H9 (cell line): ENCODE results near the gene POR. TPM values are rescaled to one million over a fixed set of nuclear protein-coding genes. Genes with fewer than 3 reads are reported as not detected.

Experiments used
- DNase-seq: peaks from one replicate; pipeline ENCODE4 v3.0.0-alpha.2; 2017
- H2AFZ ChIP-seq: one replicate; pipeline ENCODE4 v1.6.1; 2013; ENCODE audit warnings: mild to moderate bottlenecking, low read length, control low read depth, moderate library complexity
- H2AK5ac ChIP-seq: 2 replicates; pipeline ENCODE4 v1.6.1; 2013; ENCODE audit warnings: low read length, control low read depth, mixed read lengths; ENCODE audit not compliant: insufficient read length
- H2BK120ac ChIP-seq: one replicate; pipeline ENCODE4 v1.6.1; 2013; ENCODE audit warnings: low read depth, mild to moderate bottlenecking, low read length, control low read depth, inconsistent platforms; ENCODE audit not compliant: poor library complexity, severe bottlenecking
- H2BK12ac ChIP-seq: 2 replicates; pipeline ENCODE4 v1.6.1; 2013; ENCODE audit warnings: low read length, control low read depth, mixed read lengths, low read depth; ENCODE audit not compliant: insufficient read length
- H2BK15ac ChIP-seq: 2 replicates; pipeline ENCODE4 v1.6.1; 2013; ENCODE audit warnings: low read depth, low read length, control low read depth
- H2BK20ac ChIP-seq: one replicate; pipeline ENCODE4 v1.6.1; 2013; ENCODE audit warnings: low read depth, mild to moderate bottlenecking, low read length, control low read depth, inconsistent platforms; ENCODE audit not compliant: poor library complexity, severe bottlenecking
- H2BK5ac ChIP-seq: 2 replicates; pipeline ENCODE4 v1.6.1; 2013; ENCODE audit warnings: low read length, control low read depth, mixed read lengths; ENCODE audit not compliant: insufficient read length
- H3K14ac ChIP-seq: 2 replicates; pipeline ENCODE4 v1.6.1; 2013; ENCODE audit warnings: low read length, control low read depth; ENCODE audit not compliant: insufficient read depth
- H3K18ac ChIP-seq: 2 replicates; pipeline ENCODE4 v1.6.1; 2013; ENCODE audit warnings: low read depth, mild to moderate bottlenecking, mixed read lengths, low read length, control low read depth; ENCODE audit not compliant: insufficient read length
- H3K23ac ChIP-seq: 2 replicates; pipeline ENCODE4 v1.6.1; 2013; ENCODE audit warnings: low read length, control low read depth, mixed read lengths, low read depth; ENCODE audit not compliant: insufficient read length
- H3K23me2 ChIP-seq: 2 replicates; pipeline ENCODE4 v1.6.1; 2013; ENCODE audit warnings: low read depth, mild to moderate bottlenecking, mixed read lengths, low read length, control low read depth; ENCODE audit not compliant: insufficient read length, poor library complexity, severe bottlenecking
- H3K27ac ChIP-seq: 2 replicates; pipeline ENCODE4 v1.5.1; 2013; ENCODE audit warnings: low read length, control low read depth, mixed read lengths, low read depth; ENCODE audit not compliant: insufficient read length
- H3K27me3 ChIP-seq: 2 replicates; pipeline ENCODE4 v1.6.1; 2013; ENCODE audit warnings: low read length, control low read depth, inconsistent platforms; ENCODE audit not compliant: insufficient read depth
- H3K4ac ChIP-seq: 2 replicates; pipeline ENCODE4 v1.6.1; 2013; ENCODE audit warnings: low read depth, mild to moderate bottlenecking, control low read depth, inconsistent platforms, low read length, moderate library complexity
- H3K4me1 ChIP-seq: 2 replicates; pipeline ENCODE4 v1.6.1; 2013; ENCODE audit warnings: low read length, control low read depth, inconsistent platforms; ENCODE audit not compliant: insufficient read depth
- H3K4me2 ChIP-seq: 2 replicates; pipeline ENCODE4 v1.6.1; 2013; ENCODE audit warnings: low read length, control low read depth, mixed read lengths; ENCODE audit not compliant: insufficient read length, insufficient read depth
- H3K56ac ChIP-seq: 2 replicates; pipeline ENCODE4 v1.6.1; 2013; ENCODE audit warnings: low read depth, mild to moderate bottlenecking, mixed read lengths, low read length, control low read depth; ENCODE audit not compliant: insufficient read length
- H3K79me1 ChIP-seq: 2 replicates; pipeline ENCODE4 v1.6.1; 2013; ENCODE audit warnings: low read depth, mild to moderate bottlenecking, moderate library complexity, low read length, control low read depth, inconsistent platforms; ENCODE audit not compliant: insufficient read depth, poor library complexity, severe bottlenecking
- H3K79me2 ChIP-seq: 2 replicates; pipeline ENCODE4 v1.6.1; 2013; ENCODE audit warnings: low read length, control low read depth, inconsistent platforms; ENCODE audit not compliant: insufficient read depth
- H3K9ac ChIP-seq: 2 replicates; pipeline ENCODE4 v1.6.1; 2013; ENCODE audit warnings: low read length, control low read depth, mixed read lengths; ENCODE audit not compliant: insufficient read length; ENCODE audit errors: extremely low read depth
- H3K9me3 ChIP-seq: one replicate; pipeline ENCODE4 v1.6.1; 2013; ENCODE audit warnings: low read depth, low read length, inconsistent platforms; ENCODE audit not compliant: control insufficient read depth
- H3T11ph ChIP-seq: one replicate; pipeline ENCODE4 v1.6.1; 2013; ENCODE audit warnings: mild to moderate bottlenecking, low read length, control low read depth, inconsistent platforms
- H4K20me1 ChIP-seq: one replicate; pipeline ENCODE4 v1.6.1; 2013; ENCODE audit not compliant: control insufficient read depth, insufficient read length, insufficient read depth
- H4K5ac ChIP-seq: 2 replicates; pipeline ENCODE4 v1.6.1; 2013; ENCODE audit warnings: low read depth, mild to moderate bottlenecking, mixed read lengths, low read length, control low read depth; ENCODE audit not compliant: insufficient read length
- H4K8ac ChIP-seq: replicated peaks from 2 replicates; pipeline ENCODE4 v1.6.1; 2013; ENCODE audit warnings: low read length, control low read depth, mixed read lengths, low read depth; ENCODE audit not compliant: insufficient read length
- H4K91ac ChIP-seq: 2 replicates; pipeline ENCODE4 v1.6.1; 2013; ENCODE audit warnings: low read depth, mild to moderate bottlenecking, moderate library complexity, mixed read lengths, low read length, control low read depth; ENCODE audit not compliant: insufficient read length
- H3K27ac Mint-ChIP-seq, 3 experiments: 2 replicates in 2 of 3; 3 replicates in 1 of 3; pipeline ENCODE4 v1.8.0; 2020 to 2021; ENCODE audit warnings: mixed read lengths in 3 of 3, mild to moderate bottlenecking in 1 of 3, moderate library complexity in 1 of 3
- H3K27me3 Mint-ChIP-seq: 2 replicates; pipeline ENCODE4 v1.8.0; 2021; ENCODE audit warnings: low read depth, mild to moderate bottlenecking, moderate library complexity, mixed read lengths
- H3K36me3 Mint-ChIP-seq, 3 experiments: 2 replicates in 2 of 3; 3 replicates in 1 of 3; pipeline ENCODE4 v1.8.0; 2020 to 2021; ENCODE audit warnings: low read depth in 3 of 3, mixed read lengths in 3 of 3; ENCODE audit not compliant: insufficient read depth in 1 of 3
- H3K4me1 Mint-ChIP-seq, 2 experiments: 2 replicates each; pipeline ENCODE4 v1.8.0; 2020; ENCODE audit warnings: mixed read lengths in 2 of 2
- H3K4me3 Mint-ChIP-seq, 2 experiments: 2 replicates in 1 of 2; 3 replicates in 1 of 2; pipeline ENCODE4 v1.8.0; 2020 to 2021; ENCODE audit warnings: mild to moderate bottlenecking in 2 of 2, mixed read lengths in 2 of 2, moderate library complexity in 1 of 2
- H3K9me3 Mint-ChIP-seq, 2 experiments: 2 replicates in 1 of 2; 3 replicates in 1 of 2; pipeline ENCODE4 v1.8.0; 2020; ENCODE audit warnings: mild to moderate bottlenecking in 2 of 2, mixed read lengths in 2 of 2, moderate library complexity in 1 of 2
- WGBS: extraction: QIAGEN DNeasy Blood & Tissue Kit; methylation state at CpG from one replicate; pipeline ENCODE4 v1.1.7; 2013; ENCODE audit warnings: missing lambda C conversion rate, low lambda C conversion rate, mixed read lengths; ENCODE audit not compliant: insufficient read length; ENCODE audit errors: extremely low coverage; 5-methylcytosine and 5-hydroxymethylcytosine counted together
- total RNA-seq: library from RNA; stranded (reverse); gene quantifications from 2 replicates; pipeline ENCODE4 v1.2.1, GENCODE V29; 2021
- TF ChIP-seq, protein P1 (sequence below): fragments of 200-600 bp; sonication (generic); conservative IDR thresholded peaks from 3 replicates; pipeline ENCODE4 v1.8.0; 2021; ENCODE audit warnings: antibody characterized with exemption, mild to moderate bottlenecking

POR gene
- total RNA-seq, 1 experiment from 2014 or later, result 128 TPM

DNA sequence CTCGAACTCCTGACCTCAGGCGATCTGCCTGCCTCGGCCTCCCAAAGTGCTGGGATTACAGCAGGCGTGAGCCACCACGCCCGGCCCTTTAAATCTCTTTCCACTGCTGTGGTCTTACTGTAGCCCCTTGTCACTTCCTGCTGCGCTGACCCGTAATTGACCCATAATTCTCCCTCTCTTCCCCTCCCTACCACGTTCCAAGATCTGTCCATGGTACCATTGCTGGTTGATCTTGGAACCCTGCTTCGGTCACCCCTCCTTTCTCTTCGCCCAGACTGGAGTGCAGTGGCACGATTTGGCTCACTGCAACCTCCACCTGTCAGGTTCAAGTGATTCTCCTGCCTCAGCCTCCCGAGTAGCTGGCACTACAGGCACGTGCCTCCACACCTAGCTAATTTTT is 6.5 kb downstream of the POR start:
- Mint-ChIP-seq H3K27me3 (no peaks in the 10 kb centered on the region), H3K4me1 (peaks cover 20 to 24% of the 10 kb centered on the region in 2 experiments), H3K4me3 (no peak overlapping the region; a peak in 1 of 5 replicates), H3K27ac (peak overlapping the region in 1 of 3 experiments; percentile 44; a peak in 1 of 7 replicates), H3K36me3 (peaks cover 0 to 19% (median 13%) of the 10 kb centered on the region in 3 experiments; a peak in 5 of 7 replicates), H3K9me3 (no peaks in the 10 kb centered on the region; a peak in 1 of 5 replicates)
- no peak for DNase-seq
- H4K5ac ChIP-seq, result no peak overlapping the region
- H4K8ac ChIP-seq, result no peak overlapping the region
- H3K14ac ChIP-seq, result no peak overlapping the region
- peaks cover 27% of the 10 kb centered on the region for H3K79me2 ChIP-seq
- H2BK5ac ChIP-seq, result no peak overlapping the region
- no peak overlapping the region for H3K18ac ChIP-seq
- TF ChIP-seq, protein P1, sequence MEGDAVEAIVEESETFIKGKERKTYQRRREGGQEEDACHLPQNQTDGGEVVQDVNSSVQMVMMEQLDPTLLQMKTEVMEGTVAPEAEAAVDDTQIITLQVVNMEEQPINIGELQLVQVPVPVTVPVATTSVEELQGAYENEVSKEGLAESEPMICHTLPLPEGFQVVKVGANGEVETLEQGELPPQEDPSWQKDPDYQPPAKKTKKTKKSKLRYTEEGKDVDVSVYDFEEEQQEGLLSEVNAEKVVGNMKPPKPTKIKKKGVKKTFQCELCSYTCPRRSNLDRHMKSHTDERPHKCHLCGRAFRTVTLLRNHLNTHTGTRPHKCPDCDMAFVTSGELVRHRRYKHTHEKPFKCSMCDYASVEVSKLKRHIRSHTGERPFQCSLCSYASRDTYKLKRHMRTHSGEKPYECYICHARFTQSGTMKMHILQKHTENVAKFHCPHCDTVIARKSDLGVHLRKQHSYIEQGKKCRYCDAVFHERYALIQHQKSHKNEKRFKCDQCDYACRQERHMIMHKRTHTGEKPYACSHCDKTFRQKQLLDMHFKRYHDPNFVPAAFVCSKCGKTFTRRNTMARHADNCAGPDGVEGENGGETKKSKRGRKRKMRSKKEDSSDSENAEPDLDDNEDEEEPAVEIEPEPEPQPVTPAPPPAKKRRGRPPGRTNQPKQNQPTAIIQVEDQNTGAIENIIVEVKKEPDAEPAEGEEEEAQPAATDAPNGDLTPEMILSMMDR, result no peak
- H3K9ac ChIP-seq, result no peak overlapping the region
- H3K9me3 ChIP-seq, result no peaks in the 10 kb centered on the region
- no peaks in the 10 kb centered on the region for H3K27me3 ChIP-seq
- no peaks in the 10 kb centered on the region for H3K4me1 ChIP-seq
- no peak overlapping the region for H3K4me2 ChIP-seq
- no peak overlapping the region for H2BK120ac ChIP-seq
- no peaks in the 10 kb centered on the region for H4K20me1 ChIP-seq
- no peak overlapping the region for H4K91ac ChIP-seq
- no peak overlapping the region for H3K27ac ChIP-seq
- no peak overlapping the region for H2BK15ac ChIP-seq
- H2BK12ac ChIP-seq, result no peak overlapping the region
- H2AK5ac ChIP-seq, result no peak overlapping the region
- H3K23me2 ChIP-seq, result no peaks in the 10 kb centered on the region
- H2AFZ ChIP-seq, result no peak overlapping the region
- H3K56ac ChIP-seq, result no peak overlapping the region
- peaks cover 10% of the 10 kb centered on the region for H3K79me1 ChIP-seq
- no peak overlapping the region for H3K4ac ChIP-seq
- no CpG with 5 or more reads among the region's 14 CpGs for WGBS
- no peak overlapping the region for H2BK20ac ChIP-seq
- H3T11ph ChIP-seq, result no peak overlapping the region
- H3K23ac ChIP-seq, result no peak overlapping the region
